Progenitor cell of endocrine pancreas (in vitro differentiated cells): Measurements from ENCODE around the gene GPR55. TPM values are rescaled to one million over a fixed set of nuclear protein-coding genes. Genes with fewer than 3 reads are reported as not detected.

Source experiments
- DNase-seq: peaks from one replicate; pipeline ENCODE4 v3.0.0; 2021; ENCODE audit warnings: low spot score; ENCODE audit not compliant: unreplicated experiment
- H3K27ac Mint-ChIP-seq: 2 replicates; pipeline ENCODE4 v1.8.0; 2021; ENCODE audit warnings: mild to moderate bottlenecking, moderate library complexity, mixed read lengths
- H3K27me3 Mint-ChIP-seq: 2 replicates; pipeline ENCODE4 v1.8.0; 2021; ENCODE audit warnings: mixed read lengths
- H3K36me3 Mint-ChIP-seq: 2 replicates; pipeline ENCODE4 v1.8.0; 2022; ENCODE audit warnings: mixed read lengths; ENCODE audit not compliant: insufficient read depth
- H3K4me1 Mint-ChIP-seq: 2 replicates; pipeline ENCODE4 v1.8.0; 2021; ENCODE audit warnings: low read depth, mixed read lengths
- H3K4me3 Mint-ChIP-seq: 2 replicates; pipeline ENCODE4 v1.8.0; 2021; ENCODE audit warnings: low read depth, mild to moderate bottlenecking, moderate library complexity, mixed read lengths
- H3K9me3 Mint-ChIP-seq: 2 replicates; pipeline ENCODE4 v1.8.0; 2021; ENCODE audit warnings: low read depth, mixed read lengths
- CTCF ChIP-seq: fragments of 200-600 bp; sonication (generic); IDR thresholded peaks from one replicate; pipeline ENCODE4 v1.5.0; 2021; ENCODE audit warnings: antibody characterized with exemption, mild to moderate bottlenecking; ENCODE audit not compliant: unreplicated experiment
- total RNA-seq: library from RNA; stranded (reverse); gene quantifications from 2 replicates; pipeline ENCODE4 v1.2.1, GENCODE V29; 2021

Gene GPR55
- total RNA-seq, 1 donor from 2014 or later, result not detected

GRCh38 chr2:230928701-230929380 is 3.8 kb upstream of the GPR55 start:
- Mint-ChIP-seq H3K36me3 (no peaks in the 10 kb centered on the region), H3K4me1 (no peaks in the 10 kb centered on the region), H3K27ac (no peak overlapping the region), H3K27me3 (peaks cover 7% of the 10 kb centered on the region), H3K4me3 (no peak overlapping the region), H3K9me3 (no peaks in the 10 kb centered on the region)
- TF ChIP-seq CTCF, result no peak
- no peak for DNase-seq

GRCh38 chr2:230927711-230928341 is 2.8 kb upstream of the GPR55 start:
- TF ChIP-seq CTCF, result no peak
- no peak overlapping the region for H3K27ac Mint-ChIP-seq
- no peaks in the 10 kb centered on the region for H3K36me3 Mint-ChIP-seq
- peaks cover 12% of the 10 kb centered on the region for H3K27me3 Mint-ChIP-seq
- no peaks in the 10 kb centered on the region for H3K9me3 Mint-ChIP-seq
- no peaks in the 10 kb centered on the region for H3K4me1 Mint-ChIP-seq
- no peak for DNase-seq
- H3K4me3 Mint-ChIP-seq, result no peak overlapping the region

- H3K9me3 Mint-ChIP-seq, result no peaks in the 10 kb centered on the region
- H3K27ac Mint-ChIP-seq, result no peak overlapping the region
- DNase-seq, result no peak
- H3K36me3 Mint-ChIP-seq, result no peaks in the 10 kb centered on the region
- H3K4me1 Mint-ChIP-seq, result no peaks in the 10 kb centered on the region
- H3K4me3 Mint-ChIP-seq, result no peak overlapping the region
- TF ChIP-seq CTCF, result no peak
- peaks cover 7% of the 10 kb centered on the region for H3K27me3 Mint-ChIP-seq
These were observed 1.1 kb upstream of the GPR55 start for GRCh38 chr2:230925879-230926765.

- Mint-ChIP-seq H3K36me3 (no peaks in the 10 kb centered on the region), H3K4me3 (no peak overlapping the region), H3K9me3 (no peaks in the 10 kb centered on the region), H3K27me3 (peaks cover 7% of the 10 kb centered on the region), H3K27ac (no peak overlapping the region), H3K4me1 (no peaks in the 10 kb centered on the region)
- no peak for TF ChIP-seq CTCF
- no peak for DNase-seq
These were observed 419 bp upstream of the GPR55 start for GRCh38 chr2:230925443-230925878.

- no peak for DNase-seq
- Mint-ChIP-seq H3K27ac (no peak overlapping the region), H3K9me3 (no peaks in the 10 kb centered on the region), H3K27me3 (peaks cover 7% of the 10 kb centered on the region), H3K4me1 (peaks cover 1% of the 10 kb centered on the region), H3K36me3 (no peaks in the 10 kb centered on the region), H3K4me3 (no peak overlapping the region)
- no peak for TF ChIP-seq CTCF
These were observed 961 bp downstream of the GPR55 start for GRCh38 chr2:230924092-230924469.
